Activated T-helper 9 cell treated with anti-CD3 and anti-CD28 coated beads, Interleukin-2, amount 50 U/mL, for 16 hours (primary cell): ENCODE data around the gene RHOT1.
"Not testable (repeated sequence)": the region's sequence is repeated elsewhere in the genome, so short reads cannot be mapped to it uniquely, and the experiment has no call there.

Experiments used
- DNase-seq: peaks from one replicate; pipeline ENCODE4 v3.0.0-alpha.2; 2020; ENCODE audit warnings: low read depth

The RHOT1 gene

DNA sequence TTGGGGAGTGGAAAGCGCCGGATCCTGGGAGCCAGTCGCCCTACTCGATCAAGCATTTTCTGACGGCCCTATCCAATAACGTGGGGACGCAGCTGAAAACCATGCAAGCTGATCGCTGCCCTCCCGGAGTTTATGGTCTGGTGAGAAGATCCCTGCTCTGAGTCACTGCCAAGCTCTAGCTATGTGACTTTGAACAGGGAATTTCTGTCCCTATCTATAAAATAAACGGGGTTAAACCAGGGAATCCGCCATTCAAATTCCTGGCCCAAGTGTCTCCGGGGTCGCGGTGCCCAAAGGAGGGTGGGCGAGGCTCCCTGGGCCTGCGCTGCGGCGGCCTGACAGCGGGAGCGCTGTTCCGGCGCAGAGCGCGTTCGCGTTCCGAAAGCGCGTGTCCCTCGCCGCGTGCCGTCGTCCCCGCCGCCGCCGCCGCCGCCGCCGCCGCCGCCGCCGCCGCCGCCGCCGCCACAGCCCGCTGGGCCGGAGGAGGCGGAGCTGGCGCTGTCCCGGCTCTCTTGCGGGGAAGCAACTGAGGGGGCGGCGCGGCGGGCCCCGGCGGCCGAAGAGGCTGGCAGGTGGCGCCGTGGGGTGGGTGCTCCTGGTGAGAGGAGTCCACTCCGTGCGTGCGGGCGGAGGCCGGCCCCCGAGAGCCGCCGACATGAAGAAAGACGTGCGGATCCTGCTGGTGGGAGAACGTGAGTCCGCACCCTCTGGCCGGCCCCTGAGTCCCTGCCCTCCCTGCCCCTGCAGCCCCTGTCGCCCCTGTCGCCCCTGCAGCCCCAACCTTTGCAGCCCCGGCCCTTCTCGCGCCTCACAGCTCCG is at the start of gene RHOT1:
Gene RHOT1, plus strand, starts transcription at position 465 of the 819 bp plus-strand sequence. Its CDS starts 191 bp downstream, at position 656.
- peak; percentile 60 for DNase-seq

DNA sequence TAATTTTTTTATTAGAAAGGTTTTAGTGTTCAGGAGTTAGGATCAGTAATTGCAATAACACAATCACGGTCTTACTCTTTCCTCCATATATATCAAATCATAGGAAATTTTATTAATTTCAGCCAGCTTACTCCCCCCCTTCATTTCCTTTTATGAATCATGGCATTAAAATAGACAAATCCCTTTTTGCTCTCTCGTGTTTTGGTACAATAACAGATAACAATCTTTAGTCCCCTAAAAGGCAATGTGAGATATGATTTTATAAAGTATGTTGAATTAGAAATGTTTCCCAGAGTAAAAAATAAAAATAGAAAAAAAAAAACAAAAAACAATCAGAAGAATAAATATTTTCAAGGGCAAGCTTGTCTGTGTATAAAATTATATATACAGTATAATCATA is 42.6 kb upstream of the RHOT1 start:
- DNase-seq, result no peak

DNA sequence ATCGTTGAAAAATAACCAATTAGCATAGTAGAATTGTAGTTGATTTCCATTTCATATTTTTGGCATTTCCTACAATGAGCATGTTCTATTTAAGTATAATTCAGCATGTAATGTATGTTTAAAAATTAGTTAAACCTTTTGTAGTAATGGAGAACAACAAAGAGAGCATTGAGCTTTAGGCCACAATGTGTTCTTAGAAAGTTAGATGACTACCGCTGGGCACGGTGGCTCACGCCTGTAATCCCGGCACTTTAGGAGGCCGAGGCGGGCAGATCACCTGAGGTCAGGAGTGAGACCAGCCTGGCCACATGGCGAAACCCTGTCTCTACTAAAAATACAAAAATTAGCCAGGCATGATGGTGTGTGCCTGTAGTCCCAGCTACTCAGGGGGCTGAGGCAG is 42.0 kb upstream of the RHOT1 start:
- DNase-seq, result not testable (repeated sequence)

DNA sequence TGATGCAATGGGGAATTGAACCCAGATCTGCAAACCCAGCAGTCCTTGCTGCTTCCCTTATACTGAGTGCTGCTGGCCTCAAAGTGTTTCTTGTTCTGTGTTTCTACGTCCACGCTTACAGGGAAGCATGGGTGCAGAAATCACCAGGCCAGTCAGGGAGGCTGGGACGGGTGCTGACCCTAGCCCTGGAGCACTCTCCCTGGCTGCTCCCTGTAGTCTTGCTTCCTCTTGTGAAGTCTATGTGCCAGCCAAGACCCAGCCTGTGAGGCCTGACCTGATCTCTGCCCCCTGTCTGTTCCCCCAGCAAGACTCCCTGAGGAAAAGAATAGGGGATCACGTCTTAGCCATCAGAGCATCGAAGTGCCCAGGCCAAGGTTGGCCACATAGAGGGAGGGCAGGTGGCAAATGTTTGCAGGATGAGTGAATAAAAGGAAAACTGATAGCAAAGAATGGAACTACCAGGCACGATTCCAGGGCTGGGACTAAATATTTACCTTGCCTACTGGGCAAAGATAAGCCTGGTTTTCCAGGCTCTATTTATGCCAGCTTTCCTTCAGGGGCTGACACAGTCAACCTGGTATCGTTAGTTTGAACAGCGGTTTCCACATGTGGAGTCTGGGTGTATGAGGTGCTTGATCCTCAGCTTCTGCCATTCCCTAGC is 41.2 kb upstream of the RHOT1 start:
- DNase-seq, result no peak

- DNase-seq, result no peak
Observed at GRCh38 chr17:32102172-32102571, 40.1 kb upstream of the RHOT1 start.

DNA sequence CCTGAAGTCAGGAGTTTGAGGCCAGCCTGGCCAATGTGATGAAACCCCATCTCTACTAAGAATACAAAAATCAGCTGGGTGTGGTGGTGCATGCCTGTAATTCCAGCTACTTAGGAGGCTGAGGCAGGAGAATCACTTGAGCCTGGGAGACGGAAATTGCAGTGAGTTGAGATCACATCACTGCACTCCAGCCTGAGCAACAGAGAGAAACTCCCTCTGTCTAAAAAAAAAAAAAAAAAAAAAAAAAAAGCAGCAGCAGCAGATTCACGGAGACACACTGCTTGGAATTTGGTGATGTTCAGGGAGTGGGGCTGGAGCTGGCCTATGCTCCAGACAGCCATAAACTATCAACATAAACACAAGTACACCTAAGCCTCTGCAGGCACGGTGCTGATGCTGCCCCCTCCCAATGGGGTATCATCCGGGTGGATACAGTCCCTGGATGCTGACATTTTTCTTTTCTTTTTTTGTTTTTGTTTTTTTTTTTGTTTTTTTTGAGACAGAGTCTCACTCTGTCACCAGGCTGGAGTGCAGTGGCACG is 39.6 kb upstream of the RHOT1 start:
- DNase-seq, result no peak

DNA sequence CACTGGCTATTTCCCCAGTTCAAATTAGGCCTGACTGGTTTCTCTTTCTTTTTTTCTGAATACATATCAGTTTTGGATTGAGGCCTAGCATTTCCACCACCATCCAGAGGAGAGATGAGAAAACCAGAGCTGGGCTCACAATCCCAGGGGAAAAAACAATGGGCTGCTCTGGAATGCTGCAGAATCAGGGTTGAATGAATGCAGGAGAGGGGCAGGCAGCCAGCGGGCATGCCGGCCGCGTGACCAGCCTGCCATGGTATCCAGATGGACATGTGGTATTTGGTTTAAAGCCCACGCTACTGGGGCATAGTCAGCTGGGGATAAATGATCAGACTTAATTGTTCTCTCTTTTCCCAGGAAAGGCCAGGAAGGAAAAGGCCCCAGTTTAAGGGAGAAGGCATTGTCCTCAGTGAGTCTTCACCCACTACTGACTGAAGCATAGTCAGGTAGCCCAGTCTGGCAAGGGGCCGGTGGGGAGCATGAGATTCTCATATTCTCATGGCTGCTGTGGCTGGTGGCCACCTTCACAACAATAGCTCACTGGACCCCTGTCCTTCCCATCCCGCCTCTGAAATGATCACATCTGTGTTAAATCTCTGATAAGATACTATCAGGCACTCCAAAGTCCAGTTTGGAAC is 38.7 kb upstream of the RHOT1 start:
- DNase-seq, result no peak

GRCh38 chr17:32104158-32104557 is 38.1 kb upstream of the RHOT1 start:
- no peak for DNase-seq

DNA sequence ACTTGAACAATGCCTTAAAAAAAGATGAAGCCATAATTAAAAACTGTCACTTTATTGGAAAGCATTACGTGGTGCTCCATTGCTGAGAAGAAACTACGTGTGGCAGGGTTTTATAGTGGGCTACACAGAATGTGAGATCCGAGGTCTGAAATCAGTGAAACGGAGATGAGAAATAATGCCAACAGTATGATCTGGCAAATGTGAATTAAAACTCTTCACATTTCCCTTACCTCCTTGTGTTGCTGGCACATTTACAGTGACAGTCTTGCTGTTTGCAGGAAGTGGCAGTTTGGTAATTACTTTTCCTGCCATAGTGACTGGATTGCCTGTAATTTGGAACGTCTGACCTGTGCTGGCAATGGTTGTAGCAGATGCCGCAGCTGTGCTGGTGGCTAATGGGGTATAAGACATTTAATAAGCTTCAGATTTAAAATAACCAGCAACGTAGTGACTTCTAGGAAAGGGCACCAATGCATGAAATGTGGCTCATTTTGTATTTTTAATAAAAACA is 35.8 kb upstream of the RHOT1 start:
- DNase-seq, result not testable (repeated sequence)

DNA sequence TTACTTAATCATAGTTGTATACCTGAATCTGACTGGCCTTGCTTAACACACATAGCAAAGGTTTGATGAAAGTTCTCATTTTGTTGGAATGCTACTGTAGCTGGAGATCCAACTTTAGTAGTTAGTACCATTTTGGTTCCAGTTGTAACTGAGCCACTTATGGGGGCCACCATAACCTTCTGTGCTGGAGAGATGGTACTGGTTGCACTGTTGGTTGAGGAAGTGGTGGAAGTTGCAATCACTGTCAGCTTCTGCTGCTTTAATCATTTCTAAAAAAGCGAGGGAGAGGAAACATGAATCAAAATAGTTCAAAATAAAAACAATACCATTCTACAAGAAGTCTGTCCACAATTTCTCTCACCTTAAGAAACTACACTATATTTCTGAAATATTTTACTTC is 35.1 kb upstream of the RHOT1 start:
- DNase-seq, result not testable (repeated sequence)

- DNase-seq, result no peak
Observed at GRCh38 chr17:32110596-32110995, 31.7 kb upstream of the RHOT1 start.

DNA sequence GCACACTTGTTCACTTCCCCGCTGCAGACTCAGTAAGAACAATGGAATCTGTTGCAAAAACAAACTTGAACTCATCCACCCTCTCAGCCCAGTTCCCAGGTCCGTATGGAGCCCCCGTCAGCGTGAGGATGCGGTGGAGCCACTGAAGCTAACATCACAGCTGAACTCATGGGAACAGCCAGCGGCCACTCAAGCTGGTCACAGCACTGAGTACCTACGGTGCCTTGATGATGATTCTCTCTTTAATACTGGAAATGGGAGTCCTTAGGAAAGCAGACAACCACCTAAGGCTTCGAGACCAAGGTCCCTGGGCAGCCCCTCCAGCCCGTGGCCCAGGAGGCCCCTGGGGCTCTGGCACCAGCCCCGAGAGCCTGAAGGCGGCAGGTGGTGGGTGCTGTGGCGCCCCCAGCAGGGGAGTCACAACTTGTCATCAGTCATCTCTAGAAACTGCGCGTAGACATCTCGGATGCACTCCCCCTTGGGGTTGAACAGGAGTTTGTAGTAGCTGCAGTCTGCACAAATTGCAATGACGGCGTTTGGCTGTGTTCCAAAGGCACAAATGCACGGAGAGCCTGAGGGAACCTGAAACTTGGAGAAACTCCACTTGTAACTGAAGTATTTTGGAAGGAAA is 31.0 kb upstream of the RHOT1 start:
- DNase-seq, result no peak

DNA sequence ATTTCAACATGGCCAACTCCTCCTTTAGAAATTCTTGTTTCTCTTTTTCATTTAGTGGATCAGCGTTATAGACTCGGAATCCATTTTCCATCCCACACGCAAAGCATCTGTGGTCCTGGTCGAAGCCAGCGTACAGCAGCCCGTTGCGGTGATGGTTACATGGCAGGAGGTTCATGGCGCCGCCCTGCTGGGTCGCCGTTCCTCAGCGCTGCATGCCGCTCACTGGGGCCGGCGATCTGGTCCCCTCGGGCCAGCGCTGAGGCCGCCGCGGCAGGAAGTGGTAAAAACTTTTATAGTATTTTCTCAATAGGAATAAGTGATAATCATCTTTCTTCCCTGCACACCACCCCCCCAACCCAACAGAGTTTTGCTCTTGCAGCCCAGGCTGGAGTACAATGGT is 29.9 kb upstream of the RHOT1 start:
- no peak for DNase-seq

GRCh38 chr17:32114536-32114935 is 27.8 kb upstream of the RHOT1 start:
- no peak for DNase-seq

DNA sequence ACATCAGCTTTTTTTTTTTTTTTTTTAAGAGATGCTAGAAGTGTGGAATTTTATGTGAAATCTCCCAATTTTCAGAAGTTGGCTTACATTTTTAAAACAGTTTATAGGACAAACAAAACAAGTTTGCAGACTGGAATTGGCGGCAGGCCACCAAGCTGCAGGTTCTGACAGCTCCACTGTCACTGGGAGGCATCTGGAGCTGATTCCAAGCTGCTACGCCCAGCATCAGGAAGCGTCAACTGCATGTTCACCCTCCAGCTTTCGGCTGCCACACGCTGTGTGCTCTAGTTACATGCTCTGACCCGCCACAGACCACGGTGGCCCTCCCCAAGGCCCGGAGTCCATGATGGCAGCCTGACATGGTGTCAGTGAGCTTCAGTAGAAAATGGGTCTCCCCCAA is 26.8 kb upstream of the RHOT1 start:
- not testable (repeated sequence) for DNase-seq

- DNase-seq, result no peak
Observed at GRCh38 chr17:32116937-32117336, 25.4 kb upstream of the RHOT1 start.

DNA sequence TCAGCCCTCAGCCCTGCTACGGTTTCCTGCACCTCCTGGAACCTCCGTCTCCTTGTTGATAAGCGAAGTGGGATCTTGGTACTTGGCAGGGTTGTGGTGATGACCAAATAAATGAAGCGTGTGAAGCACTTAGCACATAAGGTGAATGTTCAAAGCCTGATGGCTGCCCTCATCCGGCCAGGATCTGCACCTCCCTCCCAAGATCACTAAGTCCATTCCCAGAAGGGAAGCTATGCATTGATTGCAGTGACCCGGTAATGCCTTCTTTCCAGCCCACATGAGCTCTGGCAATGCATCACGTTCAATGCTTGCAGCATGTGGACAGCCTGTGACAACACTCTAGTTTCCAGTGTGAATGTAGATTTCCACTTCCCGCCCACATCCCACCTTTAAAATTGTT is 24.9 kb upstream of the RHOT1 start:
- no peak for DNase-seq

- not testable (repeated sequence) for DNase-seq
Observed at GRCh38 chr17:32118088-32118487, 24.2 kb upstream of the RHOT1 start.

DNA sequence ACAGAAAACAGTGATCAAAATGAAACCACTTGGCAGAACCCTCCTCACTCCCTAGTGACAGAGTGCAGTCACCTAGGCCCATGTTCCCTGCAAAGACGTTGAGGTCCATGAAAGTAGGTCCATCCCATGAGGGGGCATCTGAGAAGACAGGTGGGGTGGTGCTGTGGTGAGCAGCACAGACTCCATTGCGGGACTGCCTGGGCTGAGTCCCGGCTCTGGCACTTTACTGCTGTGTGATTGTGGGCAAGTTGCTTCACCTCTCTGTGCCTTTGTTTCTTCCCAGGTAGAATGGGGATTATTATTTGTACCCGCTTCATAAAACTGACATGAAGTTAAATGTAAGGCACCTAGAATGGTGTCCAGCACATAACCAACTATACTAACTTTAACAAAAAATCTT is 23.5 kb upstream of the RHOT1 start:
- DNase-seq, result no peak

DNA sequence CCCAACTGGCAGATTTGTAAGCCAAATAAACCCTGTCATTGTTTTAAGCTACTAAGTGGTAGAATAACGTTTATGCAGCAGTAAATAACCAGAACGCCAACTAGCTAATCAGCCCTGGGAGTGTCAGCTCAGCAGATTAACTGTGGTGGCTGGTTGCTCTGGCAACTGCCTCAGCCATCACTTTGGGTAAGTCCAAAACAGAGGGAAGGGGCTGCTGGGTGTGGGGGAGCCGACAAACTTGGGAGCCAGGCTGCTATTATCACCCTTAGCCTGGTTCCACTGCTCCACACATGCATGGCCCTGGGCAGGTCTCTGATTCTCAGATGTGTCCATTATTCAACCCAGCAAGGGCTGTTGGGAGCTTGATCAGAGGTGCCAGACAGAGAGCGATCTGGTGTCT is 22.2 kb upstream of the RHOT1 start:
- DNase-seq, result no peak

- DNase-seq, result no peak
Observed at GRCh38 chr17:32120716-32121115, 21.6 kb upstream of the RHOT1 start.

DNA sequence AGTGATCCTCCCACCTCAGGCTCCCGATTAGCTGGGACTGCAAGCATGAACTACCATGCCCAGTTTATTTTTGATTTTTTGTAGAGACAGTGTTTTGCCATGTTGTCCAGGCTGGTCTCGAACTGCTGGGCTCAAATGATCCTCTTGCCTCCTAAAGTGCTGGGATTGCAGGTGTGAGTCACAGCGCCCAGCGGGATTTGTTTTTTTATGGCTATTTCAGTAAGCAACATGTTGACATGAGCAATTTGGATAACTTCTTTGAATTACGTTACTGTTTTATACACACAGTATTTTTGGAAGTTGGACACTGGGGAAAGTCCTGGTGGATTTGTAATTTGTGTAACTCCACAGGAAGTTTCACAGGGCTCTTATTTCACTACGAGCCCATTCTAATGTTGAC is 18.5 kb upstream of the RHOT1 start:
- no peak for DNase-seq
